PFSK-1 (cell line): ENCODE measurements around the gene ITGA6.

ENCODE experiments used
- POLR2AphosphoS5 ChIP-seq: IDR thresholded peaks from 2 replicates; pipeline ENCODE4 v1.6.1; 2012; ENCODE audit warnings: low read depth, mild to moderate bottlenecking, control low read depth, low read length, moderate library complexity
- REST ChIP-seq, 2 experiments: IDR thresholded peaks; 2 replicates each; pipeline versions ENCODE4 v1.6.1 to v1.8.0; 2011 to 2012; ENCODE audit warnings: low read depth in 2 of 2, low read length in 2 of 2, control low read depth in 1 of 2, inconsistent platforms in 1 of 2, mild to moderate bottlenecking in 1 of 2, moderate library complexity in 1 of 2; ENCODE audit not compliant: insufficient read depth in 1 of 2

- TF ChIP-seq POLR2AphosphoS5 = no peak
- no peak for TF ChIP-seq REST (IDR thresholded peaks at IDR 0.05; ENCODE audit: insufficient read depth in 1 of 2, low read depth in 2 of 2, low read length in 2 of 2)
Observed at GRCh38 chr2:172454404-172455120, 27.2 kb downstream of the ITGA6 start.
